Esophagus squamous epithelium (tissue), 5 donors: Measurements from ENCODE around the gene PHLDB2. TPM values are rescaled to one million over a fixed set of nuclear protein-coding genes. Genes with fewer than 3 reads are reported as not detected.

Source experiments
- DNase-seq: peaks from one replicate; lab custom pipeline; 2025; lab: John Stamatoyannopoulos, UW
- H3K27ac ChIP-seq, 4 donors: fragments of 200-600 bp; sonication (generic); one replicate each; pipeline ENCODE4 v1.5.1; 2016 to 2019; ENCODE audit warnings: mild to moderate bottlenecking in 1 of 4
- H3K27me3 ChIP-seq, 4 donors: fragments of 200-600 bp; sonication (generic); 1 replicate in 3 of 4; 2 replicates in 1 of 4; pipeline versions ENCODE4 v1.5.1 to v1.6.0; 2017 to 2021; ENCODE audit warnings: antibody characterized with exemption in 1 of 4
- H3K36me3 ChIP-seq, 3 donors: fragments of 200-600 bp; sonication (generic); one replicate each; pipeline ENCODE4 v1.5.1; 2016 to 2019
- H3K4me1 ChIP-seq, 3 donors: fragments of 200-600 bp; sonication (generic); one replicate each; pipeline ENCODE4 v1.5.1; 2017 to 2019
- H3K4me3 ChIP-seq, 4 donors: fragments of 200-600 bp; sonication (generic); 1 replicate in 3 of 4; 2 replicates in 1 of 4; pipeline ENCODE4 v1.5.1; 2016 to 2019; ENCODE audit warnings: mild to moderate bottlenecking in 2 of 4, moderate library complexity in 1 of 4
- H3K9me3 ChIP-seq, 3 donors: fragments of 200-600 bp; sonication (generic); one replicate each; pipeline ENCODE4 v1.5.1; 2016 to 2019
- CTCF ChIP-seq, 6 experiments: fragments of 450-650 bp in 4 of 6; fragments of 200-600 bp in 2 of 6; sonication (generic) in 2 of 6; IDR thresholded peaks; one replicate each; pipeline ENCODE4 v1.5.1; 2016 to 2019; ENCODE audit warnings: antibody characterized with exemption in 6 of 6, mild to moderate bottlenecking in 4 of 6, moderate library complexity in 4 of 6
- POLR2A ChIP-seq, 4 donors: fragments of 450-650 bp; IDR thresholded peaks; one replicate each; pipeline ENCODE4 v1.6.1; 2017; ENCODE audit warnings: antibody characterized with exemption in 4 of 4, mild to moderate bottlenecking in 4 of 4, moderate library complexity in 3 of 4
- WGBS, 2 donors: methylation state at CpG; one replicate each; pipeline ENCODE4 v1.1.5; 2018; 5-methylcytosine and 5-hydroxymethylcytosine counted together
- intact Hi-C: fragments of 100-400 bp; cut with DNase I; formaldehyde crosslinking; loops from one replicate; pipeline ENCODE4 v1.15.0; 2022
- total RNA-seq, 4 donors: library from RNA; depleted of rRNA; stranded (reverse); fragments of >200 nt; gene quantifications; one replicate each; pipeline ENCODE4 v1.1.0, GENCODE V29; 2016
- donor health status: DM: yes; HTN: yes; CAD: no.

Gene PHLDB2
- total RNA-seq, 4 donors from 2014 or later, result 5.6 to 37.8 (median 19.2) TPM

DNA sequence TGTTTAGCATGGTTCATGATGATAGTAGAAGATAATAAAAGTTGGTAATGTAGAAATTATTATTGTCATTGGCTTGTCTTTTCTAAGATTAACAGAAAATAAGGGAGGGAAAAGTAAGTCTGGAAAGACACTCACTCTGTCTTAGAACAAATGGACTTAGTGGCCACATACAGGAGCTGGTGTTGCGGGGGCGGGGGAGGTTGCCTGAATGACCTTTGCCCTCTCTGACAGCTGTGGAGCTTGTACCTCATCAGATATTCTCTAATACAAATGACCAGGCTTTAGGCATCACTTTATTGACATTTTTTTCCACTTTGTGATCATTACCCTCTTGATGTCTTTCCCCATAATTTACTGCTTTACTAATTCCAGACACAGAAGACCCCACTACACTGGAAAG is 145.6 kb downstream of the PHLDB2 start:
- no peak for DNase-seq
- 93 to 97% methylated on average over 2 of the region's 2 CpGs for WGBS, 2 donors
- intact Hi-C loops, result no loop called here
- Histone ChIP-seq H3K4me3 (no peak overlapping the region), H3K9me3 (no peaks in the 10 kb centered on the region), H3K4me1 (peaks cover 0 to 8% (median 3%) of the 10 kb centered on the region in 3 donors), H3K36me3 (no peaks in the 10 kb centered on the region), H3K27ac (no peak overlapping the region), H3K27me3 (peaks cover 0 to 21% (median 0%) of the 10 kb centered on the region in 4 donors)
- TF ChIP-seq CTCF (IDR thresholded peaks at IDR 0.05) (no peak), POLR2A (IDR thresholded peaks at IDR 0.05) (no peak)

GRCh38 chr3:112005091-112005672 is 146.1 kb downstream of the PHLDB2 start:
- intact Hi-C loops, result no loop called here
- no peak overlapping the region for H3K27ac ChIP-seq
- TF ChIP-seq POLR2A (IDR thresholded peaks at IDR 0.05) (no peak), CTCF (IDR thresholded peaks at IDR 0.05) (no peak)
- H3K36me3 ChIP-seq, result no peaks in the 10 kb centered on the region
- H3K27me3 ChIP-seq, result peaks cover 0 to 16% (median 0%) of the 10 kb centered on the region in 4 donors
- H3K9me3 ChIP-seq, result no peaks in the 10 kb centered on the region
- H3K4me3 ChIP-seq, result no peak overlapping the region
- no peak for DNase-seq
- H3K4me1 ChIP-seq, result peaks cover 0 to 7% (median 3%) of the 10 kb centered on the region in 3 donors
- WGBS, 2 donors, result 50 to 89% methylated on average over 4 of the region's 4 CpGs

GRCh38 chr3:112007633-112008032 is 148.6 kb downstream of the PHLDB2 start:
- no peak for DNase-seq
- H3K9me3 ChIP-seq, result no peaks in the 10 kb centered on the region
- intact Hi-C loops, result no loop called here
- no peak overlapping the region for H3K4me3 ChIP-seq
- H3K27me3 ChIP-seq, result no peaks in the 10 kb centered on the region
- no peak for TF ChIP-seq CTCF (IDR thresholded peaks at IDR 0.05)
- no peak for TF ChIP-seq POLR2A (IDR thresholded peaks at IDR 0.05)
- WGBS, 2 donors, result 15 to 58% methylated on average over 1 of the region's 1 CpG
- peaks cover 0 to 15% (median 6%) of the 10 kb centered on the region in 3 donors for H3K4me1 ChIP-seq
- H3K27ac ChIP-seq, result no peak overlapping the region
- H3K36me3 ChIP-seq, result no peaks in the 10 kb centered on the region

GRCh38 chr3:112009670-112010069 is 150.6 kb downstream of the PHLDB2 start:
- intact Hi-C loops, result no loop called here
- WGBS, 2 donors, result 80 to 89% methylated on average over 2 of the region's 2 CpGs
- peaks cover 0 to 21% (median 6%) of the 10 kb centered on the region in 3 donors for H3K4me1 ChIP-seq

More at GRCh38 chr3:112009670-112010069, 150.6 kb downstream of the PHLDB2 start:
- TF ChIP-seq CTCF (IDR thresholded peaks at IDR 0.05) (no peak), POLR2A (IDR thresholded peaks at IDR 0.05) (no peak)
- Histone ChIP-seq H3K36me3 (no peaks in the 10 kb centered on the region), H3K4me3 (no peak overlapping the region), H3K27me3 (no peaks in the 10 kb centered on the region), H3K9me3 (no peaks in the 10 kb centered on the region), H3K27ac (no peak overlapping the region)
- DNase-seq, result no peak
